PC-3 (cell line): ENCODE results near the gene EPN2. TPM values are rescaled to one million over a fixed set of nuclear protein-coding genes. Genes with fewer than 3 reads are reported as not detected.

ENCODE experiments used
- ATAC-seq: fragments of 200-7000 bp; cut with Tn5 transposase; 2 replicates; pipeline ENCODE4 v1.9.1; 2020; ENCODE audit warnings: mild to moderate bottlenecking, moderate library complexity
- BruUV-seq: library from RNA; stranded (reverse); fragments of 400-500 nt; replicated peaks from 2 replicates; lab custom pipeline; 2021; lab: Mats Ljungman, UMichigan
- CTCF ChIA-PET: fragments of 300-600 bp; sonication (Branson Sonifier 250); formaldehyde crosslinking; loops from one replicate; lab custom pipeline; 2022; ENCODE audit warnings: antibody characterized with exemption; lab: Charles Lee
- POLR2A ChIA-PET: fragments of 300-600 bp; sonication (Branson Sonifier 250); formaldehyde crosslinking; loops from one replicate; lab custom pipeline; 2022; ENCODE audit warnings: antibody characterized with exemption; ENCODE audit not compliant: unreplicated experiment; lab: Charles Lee
- DNase-seq: peaks from one replicate; pipeline ENCODE4 v3.0.0-alpha.2; 2015
- H2AFZ ChIP-seq: fragments of 300-600 bp; sonication (generic); 2 replicates; pipeline ENCODE4 v1.6.0; 2016; ENCODE audit warnings: antibody characterized with exemption, low read length
- H3F3A ChIP-seq: fragments of 300-600 bp; sonication (generic); one replicate; pipeline ENCODE4 v1.6.0; 2017; ENCODE audit warnings: antibody characterized with exemption, low read length, control low read depth, mild to moderate bottlenecking; ENCODE audit not compliant: unreplicated experiment
- H3K27ac ChIP-seq: fragments of 300-600 bp; sonication (generic); 2 replicates; pipeline ENCODE4 v1.5.1; 2016; ENCODE audit warnings: mild to moderate bottlenecking, low read length
- H3K27me3 ChIP-seq: fragments of 300-600 bp; sonication (generic); 2 replicates; pipeline ENCODE4 v1.6.1; 2016; ENCODE audit warnings: low read length, mixed read lengths
- H3K36me3 ChIP-seq: fragments of 300-600 bp; sonication (generic); 2 replicates; pipeline ENCODE4 v1.6.1; 2016; ENCODE audit warnings: low read depth, mixed run types, low read length, mixed read lengths
- H3K4me1 ChIP-seq: fragments of 300-600 bp; sonication (generic); 2 replicates; pipeline ENCODE4 v1.5.1; 2016; ENCODE audit warnings: low read length; ENCODE audit not compliant: insufficient read depth
- H3K4me2 ChIP-seq: fragments of 300-600 bp; sonication (generic); 2 replicates; pipeline ENCODE4 v1.6.0; 2016; ENCODE audit warnings: low read length
- H3K4me3 ChIP-seq: fragments of 300-600 bp; sonication (generic); 2 replicates; pipeline ENCODE4 v1.5.1; 2016; ENCODE audit warnings: mild to moderate bottlenecking, low read length, mixed read lengths
- H3K79me2 ChIP-seq: fragments of 300-600 bp; sonication (generic); 2 replicates; pipeline ENCODE4 v1.6.1; 2017; ENCODE audit warnings: low read length, mixed read lengths
- H3K9ac ChIP-seq: fragments of 300-600 bp; sonication (generic); 2 replicates; pipeline ENCODE4 v1.6.0; 2016; ENCODE audit warnings: mild to moderate bottlenecking, low read length
- H3K9me2 ChIP-seq: fragments of 300-600 bp; sonication (generic); replicated peaks from 2 replicates; pipeline ENCODE4 v1.6.1; 2016; ENCODE audit warnings: mixed run types, low read length, mixed read lengths
- H3K9me3 ChIP-seq: fragments of 300-600 bp; sonication (generic); 2 replicates; pipeline ENCODE4 v1.6.1; 2016; ENCODE audit warnings: low read length, mixed read lengths
- H4K20me1 ChIP-seq: fragments of 300-600 bp; sonication (generic); 2 replicates; pipeline ENCODE4 v1.6.1; 2016; ENCODE audit warnings: low read length, mixed read lengths
- EZH2 ChIP-seq: fragments of 300-600 bp; sonication (generic); IDR thresholded peaks from one replicate; pipeline ENCODE4 v1.6.1; 2017; ENCODE audit warnings: antibody characterized with exemption, mild to moderate bottlenecking, low read length; ENCODE audit not compliant: unreplicated experiment
- EZH2phosphoT487 ChIP-seq: fragments of 300-600 bp; sonication (generic); IDR thresholded peaks from 2 replicates; pipeline ENCODE4 v1.6.1; 2018; ENCODE audit warnings: mild to moderate bottlenecking, antibody characterized with exemption, low read length, borderline replicate concordance
- intact Hi-C: fragments of 100-400 bp; cut with micrococcal nuclease; formaldehyde crosslinking; loops from 2 replicates; pipeline ENCODE4 v1.9.0; 2023
- total RNA-seq: library from RNA; depleted of rRNA; stranded (reverse); fragments of >200 nt; gene quantifications from 2 replicates; pipeline ENCODE4 v1.2.3, GENCODE V29; 2014
- TF ChIP-seq, protein P1 (sequence below): fragments of 300-600 bp; sonication (generic); conservative IDR thresholded peaks from 2 replicates; pipeline ENCODE4 v1.5.1; 2017; ENCODE audit warnings: antibody characterized with exemption, low read depth, mild to moderate bottlenecking, low read length

The EPN2 gene
- total RNA-seq, 1 experiment from 2014 or later, result 46.4 TPM

DNA sequence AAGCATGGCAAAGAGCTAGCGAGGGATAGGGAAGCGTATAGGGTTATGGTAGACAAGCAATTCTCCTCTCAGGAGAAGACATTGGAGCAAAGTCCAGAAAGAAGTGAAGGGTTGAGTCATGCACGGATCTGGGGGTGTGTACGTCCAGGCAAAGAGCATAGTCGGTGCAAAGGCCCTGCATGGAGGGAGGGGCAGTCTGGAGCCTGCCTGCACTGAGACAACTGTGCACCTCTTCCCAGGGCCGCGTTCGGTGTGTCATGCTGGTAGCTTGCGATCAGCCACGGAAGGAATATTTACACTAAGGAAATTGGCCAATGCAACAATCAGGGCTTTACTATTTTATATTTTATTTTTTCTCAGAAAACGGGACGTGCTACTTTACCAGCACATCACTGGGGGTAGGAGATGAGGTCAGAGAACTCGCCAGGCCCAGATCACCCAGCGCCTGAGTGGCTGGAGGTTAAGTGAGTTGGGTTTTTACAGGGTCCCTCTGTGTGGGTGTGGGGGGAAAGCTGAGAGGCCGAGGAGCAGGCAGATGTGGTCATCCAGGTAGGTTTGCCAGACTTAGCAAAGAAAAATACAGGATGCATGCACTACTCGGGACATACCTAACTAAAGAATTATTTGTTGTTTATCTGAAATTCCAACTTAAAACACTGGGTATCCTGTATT lies 132.1 kb downstream of the EPN2 start:
- ATAC-seq (no peak), DNase-seq (no peak)
- Histone ChIP-seq H3K9me2 (no peaks in the 10 kb centered on the region), H3K4me1 (peaks cover 6% of the 10 kb centered on the region; the same call in 1 of the 2 replicates), H3K27ac (no peak overlapping the region), H3K9me3 (no peaks in the 10 kb centered on the region), H2AFZ (no peak overlapping the region), H3F3A (no peaks in the 10 kb centered on the region), H4K20me1 (no peaks in the 10 kb centered on the region), H3K4me2 (no peak overlapping the region), H3K4me3 (no peak overlapping the region), H3K79me2 (no peaks in the 10 kb centered on the region), H3K27me3 (no peaks in the 10 kb centered on the region), H3K9ac (no peak overlapping the region), H3K36me3 (no peaks in the 10 kb centered on the region)
- no TSS peak for BruUV-seq
- TF ChIP-seq EZH2 (no peak), EZH2phosphoT487 (no peak)
- TF ChIP-seq, protein P1, sequence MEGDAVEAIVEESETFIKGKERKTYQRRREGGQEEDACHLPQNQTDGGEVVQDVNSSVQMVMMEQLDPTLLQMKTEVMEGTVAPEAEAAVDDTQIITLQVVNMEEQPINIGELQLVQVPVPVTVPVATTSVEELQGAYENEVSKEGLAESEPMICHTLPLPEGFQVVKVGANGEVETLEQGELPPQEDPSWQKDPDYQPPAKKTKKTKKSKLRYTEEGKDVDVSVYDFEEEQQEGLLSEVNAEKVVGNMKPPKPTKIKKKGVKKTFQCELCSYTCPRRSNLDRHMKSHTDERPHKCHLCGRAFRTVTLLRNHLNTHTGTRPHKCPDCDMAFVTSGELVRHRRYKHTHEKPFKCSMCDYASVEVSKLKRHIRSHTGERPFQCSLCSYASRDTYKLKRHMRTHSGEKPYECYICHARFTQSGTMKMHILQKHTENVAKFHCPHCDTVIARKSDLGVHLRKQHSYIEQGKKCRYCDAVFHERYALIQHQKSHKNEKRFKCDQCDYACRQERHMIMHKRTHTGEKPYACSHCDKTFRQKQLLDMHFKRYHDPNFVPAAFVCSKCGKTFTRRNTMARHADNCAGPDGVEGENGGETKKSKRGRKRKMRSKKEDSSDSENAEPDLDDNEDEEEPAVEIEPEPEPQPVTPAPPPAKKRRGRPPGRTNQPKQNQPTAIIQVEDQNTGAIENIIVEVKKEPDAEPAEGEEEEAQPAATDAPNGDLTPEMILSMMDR, result no peak
- intact Hi-C loops, result loop anchor here (10.0 kb wide), 1 partner anchor 396 kb away; no protein-coding TSS in a partner anchor
- POLR2A ChIA-PET, result no interaction called here
- CTCF ChIA-PET, result no interaction called here

DNA sequence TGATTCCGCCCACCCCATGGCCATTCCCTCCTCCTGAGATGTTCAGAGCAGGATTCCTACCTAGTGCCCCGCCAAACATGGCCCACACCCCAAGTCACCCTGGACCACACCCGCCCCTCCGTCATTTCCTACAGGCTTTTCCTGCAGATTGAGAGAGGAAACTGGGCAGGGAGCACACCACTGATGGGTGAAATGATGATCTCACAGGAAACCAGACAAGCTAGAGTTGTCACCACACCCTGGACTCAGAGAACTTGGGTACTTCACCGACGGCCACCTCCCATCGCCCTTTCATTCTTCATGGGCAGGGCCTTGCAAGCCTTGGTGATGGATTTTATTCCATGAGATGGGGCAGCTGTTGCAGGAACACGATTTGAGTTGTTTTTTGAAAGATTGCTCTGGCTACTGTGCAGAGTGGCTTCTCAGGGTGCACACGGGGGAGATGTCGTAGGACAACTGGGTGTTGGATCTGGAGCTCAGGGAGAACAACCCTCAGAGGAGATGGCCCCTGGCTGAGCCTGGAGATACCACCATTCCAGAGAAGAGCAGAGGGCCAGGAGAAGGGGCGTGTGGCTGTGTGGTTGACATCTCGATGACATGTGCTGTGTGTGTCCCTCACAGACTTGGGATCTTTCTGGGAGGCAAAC lies 132.8 kb downstream of the EPN2 start:
- peaks cover 6% of the 10 kb centered on the region; the same call in 1 of the 2 replicates for H3K4me1 ChIP-seq
- H3K4me3 ChIP-seq, result no peak overlapping the region
- intact Hi-C loops, result loop anchor here (10.0 kb wide), 1 partner anchor 395 kb away; no protein-coding TSS in a partner anchor
- BruUV-seq, result no TSS peak
- no peaks in the 10 kb centered on the region for H3K9me2 ChIP-seq
- no peak overlapping the region for H2AFZ ChIP-seq
- no peaks in the 10 kb centered on the region for H3K27me3 ChIP-seq
- POLR2A ChIA-PET, result no interaction called here
- H3F3A ChIP-seq, result no peaks in the 10 kb centered on the region
- H3K4me2 ChIP-seq, result no peak overlapping the region
- no peak overlapping the region for H3K9ac ChIP-seq
- no peaks in the 10 kb centered on the region for H3K36me3 ChIP-seq
- no peak for DNase-seq
- no peaks in the 10 kb centered on the region for H3K9me3 ChIP-seq
- TF ChIP-seq EZH2 (no peak), EZH2phosphoT487 (no peak)
- TF ChIP-seq, protein P1, result no peak
- ATAC-seq, result no peak
- CTCF ChIA-PET, result no interaction called here
- no peaks in the 10 kb centered on the region for H4K20me1 ChIP-seq
- no peaks in the 10 kb centered on the region for H3K79me2 ChIP-seq
- H3K27ac ChIP-seq, result no peak overlapping the region

DNA sequence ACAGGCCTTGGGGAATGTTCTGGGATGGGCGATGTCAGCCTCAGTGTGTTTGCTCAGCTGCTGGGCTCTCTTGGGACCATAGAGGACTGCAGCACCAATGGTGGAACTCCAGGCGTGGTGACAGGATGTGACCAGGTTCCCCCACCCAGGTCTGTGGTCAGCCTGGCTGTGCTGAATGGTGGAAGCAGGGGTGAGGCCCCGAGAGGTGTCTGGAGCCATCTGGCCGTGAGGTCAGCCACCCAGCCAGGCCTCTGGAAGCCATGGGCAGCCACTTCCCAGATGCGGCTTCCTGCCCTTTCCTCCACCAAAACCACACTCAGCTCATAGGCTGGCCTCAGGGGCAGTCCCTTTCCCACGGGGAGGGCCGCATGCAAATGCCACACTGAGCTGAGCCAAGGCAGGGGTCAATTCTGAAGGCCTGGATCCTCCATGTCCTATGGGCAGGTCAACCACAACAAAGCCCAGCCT lies 133.4 kb downstream of the EPN2 start:
- intact Hi-C loops, result no loop called here
- no peak overlapping the region for H3K27ac ChIP-seq
- ChIA-PET POLR2A (no interaction called here), CTCF (no interaction called here)
- no peak for ATAC-seq
- no peak for DNase-seq
- H3K36me3 ChIP-seq, result no peaks in the 10 kb centered on the region
- no peaks in the 10 kb centered on the region for H4K20me1 ChIP-seq
- no peak overlapping the region for H3K9ac ChIP-seq
- TF ChIP-seq EZH2, result no peak
- TF ChIP-seq, protein P1, result no peak
- TF ChIP-seq EZH2phosphoT487, result no peak
- no peaks in the 10 kb centered on the region for H3K9me3 ChIP-seq
- no peak overlapping the region for H3K4me3 ChIP-seq
- no peaks in the 10 kb centered on the region for H3K79me2 ChIP-seq
- BruUV-seq, result no TSS peak
- peaks cover 6% of the 10 kb centered on the region; the same call in 1 of the 2 replicates for H3K4me1 ChIP-seq
- no peak overlapping the region for H2AFZ ChIP-seq
- H3F3A ChIP-seq, result no peaks in the 10 kb centered on the region
- no peaks in the 10 kb centered on the region for H3K27me3 ChIP-seq
- no peaks in the 10 kb centered on the region for H3K9me2 ChIP-seq
- H3K4me2 ChIP-seq, result no peak overlapping the region
